HAP-1 (cell line): ENCODE data around the gene DNMT1.

ENCODE experiments used
- DNase-seq, 2 experiments: peaks; one replicate each; pipeline ENCODE4 v3.0.0-alpha.2; 2016 to 2020; ENCODE audit warnings: low spot score in 2 of 2
- H3K27me3 ChIP-seq: fragments of 250-450 bp; sonication (Bioruptor Pico); 2 replicates; pipeline ENCODE4 v1.5.1; 2020; ENCODE audit warnings: low read depth, mild to moderate bottlenecking, moderate library complexity
- H3K36me3 ChIP-seq: fragments of 250-450 bp; sonication (Bioruptor Pico); replicated peaks from 2 replicates; pipeline ENCODE4 v1.5.1; 2020; ENCODE audit warnings: mild to moderate bottlenecking
- H3K4me1 ChIP-seq: fragments of 250-450 bp; sonication (Bioruptor Pico); 2 replicates; pipeline ENCODE4 v1.5.1; 2020; ENCODE audit warnings: mild to moderate bottlenecking
- H3K4me3 ChIP-seq: fragments of 250-450 bp; sonication (Bioruptor Pico); 2 replicates; pipeline ENCODE4 v1.5.1; 2020; ENCODE audit warnings: mild to moderate bottlenecking, moderate library complexity
- H3K9me3 ChIP-seq: fragments of 250-450 bp; sonication (Bioruptor Pico); 2 replicates; pipeline ENCODE4 v1.5.1; 2020; ENCODE audit warnings: mild to moderate bottlenecking, moderate library complexity
- in situ Hi-C: fragments of 300-500 bp; cut with MboI; formaldehyde crosslinking; loops from 3 replicates; pipeline ENCODE4 v1.14.3; 2020; ENCODE audit warnings: low sequenced_read_pairs, inconsistent platforms, mixed read lengths

The DNMT1 gene

GRCh38 chr19:10228393-10228792 is 33.6 kb upstream of the DNMT1 start:
- H3K36me3 ChIP-seq: no peaks in the 10 kb centered on the region
- in situ Hi-C loops: loop anchor here (25.0 kb wide), 1 partner anchor 291 kb away; the partner anchor contains the start of gene OLFM2
- H3K9me3 ChIP-seq: no peaks in the 10 kb centered on the region
- DNase-seq: no peak
- no peaks in the 10 kb centered on the region for H3K4me1 ChIP-seq
- no peak overlapping the region for H3K4me3 ChIP-seq
- no peaks in the 10 kb centered on the region for H3K27me3 ChIP-seq

- in situ Hi-C loops: loop anchor here (25.0 kb wide), 1 partner anchor 290 kb away; the partner anchor contains the start of gene OLFM2
- Histone ChIP-seq H3K36me3 (no peaks in the 10 kb centered on the region), H3K27me3 (no peaks in the 10 kb centered on the region), H3K9me3 (no peaks in the 10 kb centered on the region), H3K4me3 (no peak overlapping the region), H3K4me1 (no peaks in the 10 kb centered on the region)
- DNase-seq: peak in 1 of 2 experiments; percentile 45
These were observed 32.5 kb upstream of the DNMT1 start for GRCh38 chr19:10227026-10227971.

GRCh38 chr19:10226376-10227025 is 31.7 kb upstream of the DNMT1 start:
- Histone ChIP-seq H3K27me3 (no peaks in the 10 kb centered on the region), H3K9me3 (no peaks in the 10 kb centered on the region), H3K4me1 (no peaks in the 10 kb centered on the region), H3K4me3 (no peak overlapping the region), H3K36me3 (no peaks in the 10 kb centered on the region)
- in situ Hi-C loops: loop anchor here (25.0 kb wide), 1 partner anchor 289 kb away; the partner anchor contains the start of gene OLFM2
- DNase-seq: no peak

- in situ Hi-C loops: loop anchor here (25.0 kb wide), 1 partner anchor 289 kb away; the partner anchor contains the start of gene OLFM2
- Histone ChIP-seq H3K36me3 (no peaks in the 10 kb centered on the region), H3K27me3 (no peaks in the 10 kb centered on the region)
These were observed 31.2 kb upstream of the DNMT1 start for GRCh38 chr19:10226021-10226375.

GRCh38 chr19:10224337-10224736 is 29.6 kb upstream of the DNMT1 start:
- Histone ChIP-seq H3K4me1 (no peaks in the 10 kb centered on the region), H3K4me3 (no peak overlapping the region), H3K9me3 (no peaks in the 10 kb centered on the region), H3K36me3 (no peaks in the 10 kb centered on the region), H3K27me3 (no peaks in the 10 kb centered on the region)
- no peak for DNase-seq
- in situ Hi-C loops: no loop called here

More at GRCh38 chr19:10226021-10226375, 31.2 kb upstream of the DNMT1 start:
- H3K9me3 ChIP-seq: no peaks in the 10 kb centered on the region
- no peak for DNase-seq
- H3K4me3 ChIP-seq: no peak overlapping the region
- H3K4me1 ChIP-seq: no peaks in the 10 kb centered on the region

- no peaks in the 10 kb centered on the region for H3K36me3 ChIP-seq
- in situ Hi-C loops: no loop called here
- no peaks in the 10 kb centered on the region for H3K4me1 ChIP-seq
These were observed 28.9 kb upstream of the DNMT1 start for GRCh38 chr19:10223488-10224213.

GRCh38 chr19:10222201-10222890 is 27.6 kb upstream of the DNMT1 start:
- no peak overlapping the region for H3K4me3 ChIP-seq
- no peaks in the 10 kb centered on the region for H3K4me1 ChIP-seq
- no peaks in the 10 kb centered on the region for H3K36me3 ChIP-seq
- no peaks in the 10 kb centered on the region for H3K9me3 ChIP-seq
- DNase-seq: no peak
- in situ Hi-C loops: no loop called here
- no peaks in the 10 kb centered on the region for H3K27me3 ChIP-seq

More at GRCh38 chr19:10223488-10224213, 28.9 kb upstream of the DNMT1 start:
- no peak overlapping the region for H3K4me3 ChIP-seq
- H3K9me3 ChIP-seq: no peaks in the 10 kb centered on the region
- H3K27me3 ChIP-seq: no peaks in the 10 kb centered on the region
- no peak for DNase-seq

GRCh38 chr19:10220695-10221094 is 25.9 kb upstream of the DNMT1 start:
- DNase-seq: no peak
- Histone ChIP-seq H3K27me3 (no peaks in the 10 kb centered on the region), H3K4me1 (no peaks in the 10 kb centered on the region), H3K9me3 (no peaks in the 10 kb centered on the region), H3K36me3 (no peaks in the 10 kb centered on the region), H3K4me3 (no peak overlapping the region)
- in situ Hi-C loops: no loop called here

- DNase-seq: peak in 1 of 2 experiments; percentile 26
- H3K4me1 ChIP-seq: no peaks in the 10 kb centered on the region
- in situ Hi-C loops: no loop called here
These were observed 24.9 kb upstream of the DNMT1 start for GRCh38 chr19:10219678-10220077.

GRCh38 chr19:10217085-10217484 is 22.3 kb upstream of the DNMT1 start:
- Histone ChIP-seq H3K27me3 (no peaks in the 10 kb centered on the region), H3K4me3 (no peak overlapping the region), H3K9me3 (no peaks in the 10 kb centered on the region), H3K4me1 (peaks cover 4% of the 10 kb centered on the region), H3K36me3 (no peaks in the 10 kb centered on the region)
- DNase-seq: no peak
- in situ Hi-C loops: no loop called here

More at GRCh38 chr19:10219678-10220077, 24.9 kb upstream of the DNMT1 start:
- no peaks in the 10 kb centered on the region for H3K9me3 ChIP-seq
- H3K27me3 ChIP-seq: no peaks in the 10 kb centered on the region
- no peak overlapping the region for H3K4me3 ChIP-seq
- H3K36me3 ChIP-seq: no peaks in the 10 kb centered on the region

GRCh38 chr19:10214784-10215183 is 20.0 kb upstream of the DNMT1 start:
- in situ Hi-C loops: no loop called here
- Histone ChIP-seq H3K36me3 (no peaks in the 10 kb centered on the region), H3K4me3 (no peak overlapping the region)

GRCh38 chr19:10211691-10212090 is 16.9 kb upstream of the DNMT1 start:
- in situ Hi-C loops: no loop called here
- Histone ChIP-seq H3K27me3 (no peaks in the 10 kb centered on the region), H3K4me3 (no peak overlapping the region), H3K9me3 (no peaks in the 10 kb centered on the region), H3K36me3 (no peaks in the 10 kb centered on the region), H3K4me1 (peaks cover 4% of the 10 kb centered on the region)
- no peak for DNase-seq

More at GRCh38 chr19:10214784-10215183, 20.0 kb upstream of the DNMT1 start:
- Histone ChIP-seq H3K4me1 (peaks cover 4% of the 10 kb centered on the region), H3K9me3 (no peaks in the 10 kb centered on the region), H3K27me3 (no peaks in the 10 kb centered on the region)
- DNase-seq: no peak

- no peaks in the 10 kb centered on the region for H3K9me3 ChIP-seq
- in situ Hi-C loops: no loop called here
- no peak overlapping the region for H3K4me3 ChIP-seq
- H3K4me1 ChIP-seq: peaks cover 4% of the 10 kb centered on the region
- DNase-seq: no peak
- H3K36me3 ChIP-seq: no peaks in the 10 kb centered on the region
- H3K27me3 ChIP-seq: no peaks in the 10 kb centered on the region
These were observed 16.3 kb upstream of the DNMT1 start for GRCh38 chr19:10211061-10211460.
